ENCODE data around the gene ADK.

ADK gene

DNA sequence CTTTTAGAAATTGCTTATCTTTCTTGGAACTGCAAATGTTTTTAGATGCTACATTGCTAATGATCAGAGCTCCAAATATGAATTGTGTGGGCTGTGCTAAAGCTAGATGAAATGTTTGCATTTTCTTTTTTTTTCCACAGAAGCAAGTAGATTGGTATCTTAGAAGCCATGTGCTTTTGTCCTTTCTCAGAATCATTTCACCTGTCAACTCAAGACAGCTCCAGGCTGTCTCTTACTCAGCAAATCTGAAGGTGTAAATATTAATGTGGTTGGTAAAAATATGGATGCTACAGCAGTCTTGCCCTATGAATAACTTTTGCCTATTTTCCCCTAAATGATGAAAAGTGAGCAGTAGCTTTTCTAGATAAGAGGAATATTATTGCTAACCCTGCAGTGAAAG, 41.6 kb upstream of the ADK start:
- TF ChIP-seq FOXP2 (optimal IDR thresholded peaks at IDR 0.05; ENCODE audit: borderline replicate concordance, extremely low read depth, extremely low read length, insufficient read depth) (no peak), TAF1 (IDR thresholded peaks at IDR 0.05; ENCODE audit: borderline replicate concordance, insufficient read depth, low read length) (no peak), SIN3A (IDR thresholded peaks at IDR 0.05; ENCODE audit: borderline replicate concordance, insufficient read depth, low read length) (no peak), POLR2AphosphoS5 (IDR thresholded peaks at IDR 0.05; ENCODE audit: low read depth, low read length) (no peak)
- TF ChIP-seq, protein P1, sequence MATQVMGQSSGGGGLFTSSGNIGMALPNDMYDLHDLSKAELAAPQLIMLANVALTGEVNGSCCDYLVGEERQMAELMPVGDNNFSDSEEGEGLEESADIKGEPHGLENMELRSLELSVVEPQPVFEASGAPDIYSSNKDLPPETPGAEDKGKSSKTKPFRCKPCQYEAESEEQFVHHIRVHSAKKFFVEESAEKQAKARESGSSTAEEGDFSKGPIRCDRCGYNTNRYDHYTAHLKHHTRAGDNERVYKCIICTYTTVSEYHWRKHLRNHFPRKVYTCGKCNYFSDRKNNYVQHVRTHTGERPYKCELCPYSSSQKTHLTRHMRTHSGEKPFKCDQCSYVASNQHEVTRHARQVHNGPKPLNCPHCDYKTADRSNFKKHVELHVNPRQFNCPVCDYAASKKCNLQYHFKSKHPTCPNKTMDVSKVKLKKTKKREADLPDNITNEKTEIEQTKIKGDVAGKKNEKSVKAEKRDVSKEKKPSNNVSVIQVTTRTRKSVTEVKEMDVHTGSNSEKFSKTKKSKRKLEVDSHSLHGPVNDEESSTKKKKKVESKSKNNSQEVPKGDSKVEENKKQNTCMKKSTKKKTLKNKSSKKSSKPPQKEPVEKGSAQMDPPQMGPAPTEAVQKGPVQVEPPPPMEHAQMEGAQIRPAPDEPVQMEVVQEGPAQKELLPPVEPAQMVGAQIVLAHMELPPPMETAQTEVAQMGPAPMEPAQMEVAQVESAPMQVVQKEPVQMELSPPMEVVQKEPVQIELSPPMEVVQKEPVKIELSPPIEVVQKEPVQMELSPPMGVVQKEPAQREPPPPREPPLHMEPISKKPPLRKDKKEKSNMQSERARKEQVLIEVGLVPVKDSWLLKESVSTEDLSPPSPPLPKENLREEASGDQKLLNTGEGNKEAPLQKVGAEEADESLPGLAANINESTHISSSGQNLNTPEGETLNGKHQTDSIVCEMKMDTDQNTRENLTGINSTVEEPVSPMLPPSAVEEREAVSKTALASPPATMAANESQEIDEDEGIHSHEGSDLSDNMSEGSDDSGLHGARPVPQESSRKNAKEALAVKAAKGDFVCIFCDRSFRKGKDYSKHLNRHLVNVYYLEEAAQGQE (IDR thresholded peaks at IDR 0.05; ENCODE audit: insufficient read depth in 1 of 2, low read depth in 2 of 2, low read length in 2 of 2), result no peak

DNA sequence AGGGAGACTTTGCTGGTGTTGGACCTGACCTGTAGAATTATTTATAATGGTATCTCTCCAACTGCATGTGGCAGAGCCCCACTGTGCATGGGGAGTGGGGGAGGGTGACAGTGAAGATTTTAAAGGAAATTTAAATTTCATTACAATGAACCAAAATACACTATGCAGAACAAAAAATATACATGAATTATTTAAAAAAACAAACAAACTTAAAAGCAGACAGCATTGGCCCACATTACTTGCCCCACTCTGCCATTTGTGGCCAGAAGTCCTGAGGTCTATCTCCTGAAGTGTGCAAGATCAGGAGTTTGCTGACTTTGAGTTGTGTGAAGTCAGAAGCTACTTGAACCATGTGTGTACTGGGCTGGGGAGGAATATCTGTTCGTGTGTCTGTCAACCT, 40.9 kb upstream of the ADK start:
- TF ChIP-seq TAF1 (IDR thresholded peaks at IDR 0.05; ENCODE audit: borderline replicate concordance, insufficient read depth, low read length) (no peak), POLR2AphosphoS5 (IDR thresholded peaks at IDR 0.05; ENCODE audit: low read depth, low read length) (no peak), FOXP2 (optimal IDR thresholded peaks at IDR 0.05; ENCODE audit: borderline replicate concordance, extremely low read depth, extremely low read length, insufficient read depth) (no peak), SIN3A (IDR thresholded peaks at IDR 0.05; ENCODE audit: borderline replicate concordance, insufficient read depth, low read length) (no peak)
- TF ChIP-seq, protein P1 (IDR thresholded peaks at IDR 0.05; ENCODE audit: insufficient read depth in 1 of 2, low read depth in 2 of 2, low read length in 2 of 2), result no peak

DNA sequence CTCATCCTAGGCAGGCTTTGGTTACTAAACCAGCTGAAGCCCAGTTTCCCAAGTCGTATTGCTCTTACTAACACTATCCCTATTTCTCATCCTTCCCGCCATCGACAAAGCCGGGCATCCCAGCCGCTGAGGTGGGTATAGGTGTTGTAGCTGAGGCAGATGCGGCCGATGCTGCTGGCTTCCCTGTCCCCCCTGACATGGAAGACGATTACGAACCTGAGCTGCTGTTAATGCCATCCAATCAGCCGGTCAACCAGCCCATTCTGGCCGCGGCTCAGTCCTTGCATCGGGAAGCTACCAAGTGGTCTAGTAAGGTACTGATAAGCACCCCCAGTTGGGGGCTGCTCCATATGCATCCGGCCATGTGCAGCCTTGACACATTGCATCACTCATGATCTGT, 39.2 kb upstream of the ADK start:
- TF ChIP-seq TAF1 (IDR thresholded peaks at IDR 0.05; ENCODE audit: borderline replicate concordance, insufficient read depth, low read length) (no peak), POLR2AphosphoS5 (IDR thresholded peaks at IDR 0.05; ENCODE audit: low read depth, low read length) (no peak), SIN3A (IDR thresholded peaks at IDR 0.05; ENCODE audit: borderline replicate concordance, insufficient read depth, low read length) (no peak), FOXP2 (optimal IDR thresholded peaks at IDR 0.05; ENCODE audit: borderline replicate concordance, extremely low read depth, extremely low read length, insufficient read depth) (no peak)
- TF ChIP-seq, protein P1 (IDR thresholded peaks at IDR 0.05; ENCODE audit: insufficient read depth in 1 of 2, low read depth in 2 of 2, low read length in 2 of 2), result no peak

DNA sequence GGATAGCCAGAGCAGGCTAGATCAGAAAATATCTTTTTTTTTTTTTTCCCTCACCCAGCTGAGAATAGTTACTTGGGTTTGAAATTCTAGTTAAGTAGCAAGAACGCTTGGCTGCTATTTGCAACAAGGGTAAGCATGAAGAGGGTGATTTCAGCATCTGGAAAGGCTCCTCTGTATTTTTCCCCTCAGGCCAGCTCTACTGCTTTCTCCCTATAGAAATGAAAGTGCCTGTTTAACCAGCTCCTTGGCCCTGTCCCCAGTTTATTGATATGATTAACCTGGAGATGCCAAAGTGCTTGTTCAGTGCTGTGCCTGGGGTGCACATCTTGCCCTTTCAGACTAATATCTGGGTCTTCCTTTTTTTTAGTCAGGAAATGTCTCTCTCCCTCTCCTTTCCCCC, 37.5 kb upstream of the ADK start:
- TF ChIP-seq SIN3A (IDR thresholded peaks at IDR 0.05; ENCODE audit: borderline replicate concordance, insufficient read depth, low read length) (no peak), FOXP2 (optimal IDR thresholded peaks at IDR 0.05; ENCODE audit: borderline replicate concordance, extremely low read depth, extremely low read length, insufficient read depth) (no peak), POLR2AphosphoS5 (IDR thresholded peaks at IDR 0.05; ENCODE audit: low read depth, low read length) (no peak), TAF1 (IDR thresholded peaks at IDR 0.05; ENCODE audit: borderline replicate concordance, insufficient read depth, low read length) (no peak)
- TF ChIP-seq, protein P1 (IDR thresholded peaks at IDR 0.05; ENCODE audit: insufficient read depth in 1 of 2, low read depth in 2 of 2, low read length in 2 of 2), result no peak

DNA sequence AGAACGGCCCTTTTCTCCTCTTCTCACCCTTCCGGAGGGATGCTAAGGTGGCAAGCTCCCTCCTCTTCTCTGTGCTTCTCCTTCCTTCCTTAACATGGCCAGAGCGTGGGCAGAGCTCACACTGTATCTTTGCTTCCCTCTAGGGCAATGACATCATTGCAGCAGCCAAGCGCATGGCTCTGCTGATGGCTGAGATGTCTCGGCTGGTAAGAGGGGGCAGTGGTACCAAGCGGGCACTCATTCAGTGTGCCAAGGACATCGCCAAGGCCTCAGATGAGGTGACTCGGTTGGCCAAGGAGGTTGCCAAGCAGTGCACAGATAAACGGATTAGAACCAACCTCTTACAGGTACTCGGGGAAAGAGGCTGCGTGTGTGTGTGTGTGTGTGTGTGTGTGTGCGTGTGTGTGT, 37.0 kb upstream of the ADK start:
- no peak for TF ChIP-seq FOXP2 (optimal IDR thresholded peaks at IDR 0.05; ENCODE audit: borderline replicate concordance, extremely low read depth, extremely low read length, insufficient read depth)
- no peak for TF ChIP-seq TAF1 (IDR thresholded peaks at IDR 0.05; ENCODE audit: borderline replicate concordance, insufficient read depth, low read length)
- TF ChIP-seq, protein P1 (IDR thresholded peaks at IDR 0.05; ENCODE audit: insufficient read depth in 1 of 2, low read depth in 2 of 2, low read length in 2 of 2), result no peak
- no peak for TF ChIP-seq SIN3A (IDR thresholded peaks at IDR 0.05; ENCODE audit: borderline replicate concordance, insufficient read depth, low read length)
